ENCODE measurements around the gene TMEM242.

DNA sequence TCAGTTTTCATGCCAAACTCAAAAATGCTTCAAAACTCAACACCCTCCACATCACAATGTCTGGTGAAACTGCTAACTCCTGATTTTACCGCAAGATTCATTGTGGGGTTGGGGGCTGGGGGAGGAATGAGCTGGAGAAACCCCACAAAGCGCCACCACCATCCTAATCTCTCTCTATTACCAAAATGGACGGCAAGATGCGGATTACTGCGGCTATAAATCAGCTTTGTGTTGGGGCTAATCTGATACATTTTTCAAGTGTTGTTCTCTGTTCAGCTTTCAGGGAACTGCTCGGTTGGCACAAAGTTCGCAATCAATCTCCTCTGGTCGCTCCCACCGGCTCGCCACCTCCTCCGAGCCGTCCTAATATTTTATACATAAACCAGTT, 83.7 kb downstream of the TMEM242 start:
- TF ChIP-seq ZFP36 (IDR thresholded peaks at IDR 0.05; ENCODE audit: borderline replicate concordance, partially characterized antibody) (no peak), CEBPB (IDR thresholded peaks at IDR 0.05) (no peak), JUNB (IDR thresholded peaks at IDR 0.05) (no peak)

All from A549 (cell line).